B cell (primary cell): Measurements from ENCODE around the gene RPS8.

ENCODE experiments used
- EZH2 ChIP-seq: IDR thresholded peaks from 2 replicates; pipeline ENCODE4 v1.6.1; 2012; ENCODE audit warnings: borderline replicate concordance, low read depth, mild to moderate bottlenecking, moderate library complexity, low read length; ENCODE audit not compliant: insufficient read depth, poor library complexity, severe bottlenecking
- TF ChIP-seq, protein P1 (sequence below): fragments of 200-600 bp; IDR thresholded peaks from one replicate; pipeline ENCODE4 v1.8.0; 2022; ENCODE audit warnings: antibody characterized with exemption, mild to moderate bottlenecking

DNA sequence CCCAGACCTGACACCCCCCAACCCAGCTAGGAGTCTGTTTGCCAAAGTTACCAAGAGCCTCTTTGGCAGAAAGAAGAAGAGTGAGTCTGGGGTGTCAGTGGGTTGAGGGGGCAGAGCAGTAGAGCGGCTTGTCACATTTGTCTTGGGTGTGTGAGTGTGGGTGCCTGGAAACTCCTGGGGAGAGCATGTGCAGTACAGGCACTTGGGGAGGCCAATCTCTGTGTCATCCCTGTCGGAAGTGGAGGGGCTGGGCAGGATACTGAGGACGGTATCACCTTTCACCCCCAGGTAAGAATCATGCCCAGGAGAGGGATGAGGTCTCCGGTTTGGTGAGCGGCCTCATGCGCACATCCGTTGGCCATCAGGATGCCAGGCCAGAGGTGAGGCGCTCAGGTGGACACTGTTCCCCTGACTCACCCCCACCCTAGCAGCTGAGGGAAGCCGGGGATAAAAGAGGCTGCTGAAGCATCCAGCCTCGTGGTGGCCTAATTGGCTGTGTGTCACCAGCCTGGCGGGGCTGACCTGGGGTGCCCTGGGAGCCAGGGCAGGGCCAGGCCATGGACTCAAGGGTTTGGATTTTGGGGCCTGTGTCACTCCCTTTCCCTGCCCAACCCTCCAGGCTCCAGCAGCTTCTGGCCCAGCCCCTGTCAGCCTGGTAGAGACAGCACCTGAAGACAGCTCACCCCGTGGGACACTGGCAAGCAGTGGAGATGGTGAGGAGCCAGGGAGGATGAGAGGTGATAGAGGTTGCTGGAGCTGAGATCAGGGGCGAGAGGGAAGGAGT, 28.2 kb downstream of the RPS8 start:
- TF ChIP-seq EZH2: no peak
- TF ChIP-seq, protein P1, sequence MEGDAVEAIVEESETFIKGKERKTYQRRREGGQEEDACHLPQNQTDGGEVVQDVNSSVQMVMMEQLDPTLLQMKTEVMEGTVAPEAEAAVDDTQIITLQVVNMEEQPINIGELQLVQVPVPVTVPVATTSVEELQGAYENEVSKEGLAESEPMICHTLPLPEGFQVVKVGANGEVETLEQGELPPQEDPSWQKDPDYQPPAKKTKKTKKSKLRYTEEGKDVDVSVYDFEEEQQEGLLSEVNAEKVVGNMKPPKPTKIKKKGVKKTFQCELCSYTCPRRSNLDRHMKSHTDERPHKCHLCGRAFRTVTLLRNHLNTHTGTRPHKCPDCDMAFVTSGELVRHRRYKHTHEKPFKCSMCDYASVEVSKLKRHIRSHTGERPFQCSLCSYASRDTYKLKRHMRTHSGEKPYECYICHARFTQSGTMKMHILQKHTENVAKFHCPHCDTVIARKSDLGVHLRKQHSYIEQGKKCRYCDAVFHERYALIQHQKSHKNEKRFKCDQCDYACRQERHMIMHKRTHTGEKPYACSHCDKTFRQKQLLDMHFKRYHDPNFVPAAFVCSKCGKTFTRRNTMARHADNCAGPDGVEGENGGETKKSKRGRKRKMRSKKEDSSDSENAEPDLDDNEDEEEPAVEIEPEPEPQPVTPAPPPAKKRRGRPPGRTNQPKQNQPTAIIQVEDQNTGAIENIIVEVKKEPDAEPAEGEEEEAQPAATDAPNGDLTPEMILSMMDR: no peak
